ENCODE results near the gene RTKN. TPM values are rescaled to one million over a fixed set of nuclear protein-coding genes. Genes with fewer than 3 reads are reported as not detected.

RTKN gene
- total RNA-seq, 1 experiment from 2014 or later, result 94.0 TPM

DNA sequence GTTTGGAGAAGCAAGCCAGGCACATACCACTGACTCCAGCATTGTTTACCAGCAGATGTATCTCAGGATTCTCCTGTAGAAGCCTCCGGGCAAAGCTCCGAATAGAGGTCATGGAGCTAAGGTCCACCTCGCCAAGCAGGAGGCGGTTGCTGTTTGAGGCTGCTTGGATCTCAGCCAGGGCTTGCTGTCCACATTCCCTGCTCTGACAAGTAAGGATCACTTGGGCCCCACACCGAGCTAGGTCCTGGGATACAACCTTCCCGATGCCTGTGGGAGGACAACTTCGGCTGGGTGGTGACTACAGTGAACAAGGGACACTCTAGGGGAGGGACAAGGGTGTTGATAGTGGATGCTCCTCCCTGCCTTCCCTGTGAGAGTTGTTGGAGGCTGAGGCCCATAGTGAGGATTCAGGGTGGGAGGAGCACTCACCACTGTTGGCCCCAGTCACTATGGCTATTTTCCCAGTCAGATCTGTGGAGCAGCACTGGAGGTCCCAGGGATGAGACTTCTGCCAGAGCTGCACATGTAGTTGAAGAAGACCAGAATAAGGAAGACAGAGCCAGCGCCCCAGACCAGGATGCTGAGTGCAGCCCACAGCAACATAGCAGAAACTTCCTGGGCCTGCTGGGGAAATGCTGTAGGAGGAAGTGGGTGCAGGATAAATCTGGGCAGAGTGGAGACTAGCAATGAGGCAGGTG is 28.6 kb downstream of the RTKN start:
- H3K9me3 ChIP-seq (ENCODE audit: control insufficient read depth in 1 of 2, insufficient read depth in 1 of 2, low read depth in 1 of 2, low read length in 2 of 2), result no peaks in the 10 kb centered on the region
- H3K27ac ChIP-seq (ENCODE audit: low read depth, low read length), result no peak overlapping the region
- ChIA-PET RAD21 (ENCODE audit: low non-redundant PET in 1 of 2, low total read pairs in 2 of 2, uncharacterized antibody in 2 of 2, unreplicated experiment in 2 of 2) (no interaction called here), CTCF (interaction anchor here (0.7 kb wide), 1 partner anchor 21 kb away, joined by 3 read pairs; no protein-coding TSS in a partner anchor), POLR2A (no interaction called here)
- TF ChIP-seq, protein P1, sequence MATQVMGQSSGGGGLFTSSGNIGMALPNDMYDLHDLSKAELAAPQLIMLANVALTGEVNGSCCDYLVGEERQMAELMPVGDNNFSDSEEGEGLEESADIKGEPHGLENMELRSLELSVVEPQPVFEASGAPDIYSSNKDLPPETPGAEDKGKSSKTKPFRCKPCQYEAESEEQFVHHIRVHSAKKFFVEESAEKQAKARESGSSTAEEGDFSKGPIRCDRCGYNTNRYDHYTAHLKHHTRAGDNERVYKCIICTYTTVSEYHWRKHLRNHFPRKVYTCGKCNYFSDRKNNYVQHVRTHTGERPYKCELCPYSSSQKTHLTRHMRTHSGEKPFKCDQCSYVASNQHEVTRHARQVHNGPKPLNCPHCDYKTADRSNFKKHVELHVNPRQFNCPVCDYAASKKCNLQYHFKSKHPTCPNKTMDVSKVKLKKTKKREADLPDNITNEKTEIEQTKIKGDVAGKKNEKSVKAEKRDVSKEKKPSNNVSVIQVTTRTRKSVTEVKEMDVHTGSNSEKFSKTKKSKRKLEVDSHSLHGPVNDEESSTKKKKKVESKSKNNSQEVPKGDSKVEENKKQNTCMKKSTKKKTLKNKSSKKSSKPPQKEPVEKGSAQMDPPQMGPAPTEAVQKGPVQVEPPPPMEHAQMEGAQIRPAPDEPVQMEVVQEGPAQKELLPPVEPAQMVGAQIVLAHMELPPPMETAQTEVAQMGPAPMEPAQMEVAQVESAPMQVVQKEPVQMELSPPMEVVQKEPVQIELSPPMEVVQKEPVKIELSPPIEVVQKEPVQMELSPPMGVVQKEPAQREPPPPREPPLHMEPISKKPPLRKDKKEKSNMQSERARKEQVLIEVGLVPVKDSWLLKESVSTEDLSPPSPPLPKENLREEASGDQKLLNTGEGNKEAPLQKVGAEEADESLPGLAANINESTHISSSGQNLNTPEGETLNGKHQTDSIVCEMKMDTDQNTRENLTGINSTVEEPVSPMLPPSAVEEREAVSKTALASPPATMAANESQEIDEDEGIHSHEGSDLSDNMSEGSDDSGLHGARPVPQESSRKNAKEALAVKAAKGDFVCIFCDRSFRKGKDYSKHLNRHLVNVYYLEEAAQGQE (IDR thresholded peaks at IDR 0.05; ENCODE audit: low read depth), result no peak
- intact Hi-C loops (cut with micrococcal nuclease), result no loop called here
- no peaks in the 10 kb centered on the region for H3K36me3 ChIP-seq (ENCODE audit: control insufficient read depth in 1 of 2, insufficient read depth in 2 of 2, low read length in 2 of 2)
- no peaks in the 10 kb centered on the region for H4K20me1 ChIP-seq (ENCODE audit: insufficient read depth)
- no peaks in the 10 kb centered on the region for H3K79me2 ChIP-seq (ENCODE audit: insufficient read depth, low read length)
- no peak overlapping the region for H3K4me2 ChIP-seq (ENCODE audit: low read length)
- no peak overlapping the region for H3K9ac ChIP-seq (ENCODE audit: low read length)
- no peak overlapping the region for H3K4me3 ChIP-seq (replicated peaks in 1 of 2; ENCODE audit: low read depth in 1 of 2, low read length in 2 of 2)
- no peaks in the 10 kb centered on the region for H3K27me3 ChIP-seq (ENCODE audit: insufficient read depth, low read length)
- no peaks in the 10 kb centered on the region for H3K9me2 ChIP-seq (ENCODE audit: insufficient read depth)
- no TSS peak for BruUV-seq (replicated peaks)
- DNase-seq (ENCODE audit: low read depth, low spot score) (no peak), ATAC-seq (no peak)
- H2AFZ ChIP-seq (ENCODE audit: low read depth, low read length, poor library complexity, severe bottlenecking), result no peak overlapping the region
- H3K4me1 ChIP-seq (ENCODE audit: control insufficient read depth in 1 of 2, insufficient read depth in 2 of 2, low read length in 2 of 2), result no peaks in the 10 kb centered on the region

DNA sequence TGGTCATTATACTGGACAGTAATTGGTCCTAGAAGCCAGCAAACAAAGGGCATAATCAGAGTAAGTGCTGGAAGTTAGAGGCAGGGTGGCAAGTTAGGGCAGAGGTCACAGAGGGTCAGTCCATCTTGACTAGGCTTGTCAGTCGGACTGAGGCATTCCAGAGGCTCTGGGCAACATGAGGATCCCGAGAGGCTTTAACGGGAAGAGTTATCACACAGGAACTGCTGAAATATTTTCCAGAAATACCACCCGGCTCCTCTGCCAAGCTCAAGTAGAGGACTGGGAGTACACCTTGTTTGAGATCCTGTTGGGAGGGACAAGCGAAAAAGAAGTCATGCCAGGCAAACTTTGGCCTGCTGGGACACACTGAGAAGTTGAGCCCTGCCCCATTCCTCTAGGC is 34.1 kb downstream of the RTKN start:
- no peak for ATAC-seq
- Histone ChIP-seq H3K9me2 (ENCODE audit: insufficient read depth) (no peaks in the 10 kb centered on the region), H3K27me3 (ENCODE audit: insufficient read depth, low read length) (no peaks in the 10 kb centered on the region), H3K79me2 (ENCODE audit: insufficient read depth, low read length) (no peaks in the 10 kb centered on the region), H3K4me2 (ENCODE audit: low read length) (no peak overlapping the region), H3K4me1 (ENCODE audit: control insufficient read depth in 1 of 2, insufficient read depth in 2 of 2, low read length in 2 of 2) (peaks cover 0 to 11% of the 10 kb centered on the region in 2 experiments; a peak in 2 of 4 replicates), H4K20me1 (ENCODE audit: insufficient read depth) (no peaks in the 10 kb centered on the region), H3K27ac (ENCODE audit: low read depth, low read length) (no peak overlapping the region), H3K36me3 (ENCODE audit: control insufficient read depth in 1 of 2, insufficient read depth in 2 of 2, low read length in 2 of 2) (no peaks in the 10 kb centered on the region), H3K4me3 (replicated peaks in 1 of 2; ENCODE audit: low read depth in 1 of 2, low read length in 2 of 2) (no peak overlapping the region), H2AFZ (ENCODE audit: low read depth, low read length, poor library complexity, severe bottlenecking) (no peak overlapping the region), H3K9ac (ENCODE audit: low read length) (no peak overlapping the region), H3K9me3 (ENCODE audit: control insufficient read depth in 1 of 2, insufficient read depth in 1 of 2, low read depth in 1 of 2, low read length in 2 of 2) (no peaks in the 10 kb centered on the region)
- intact Hi-C loops (cut with micrococcal nuclease), result no loop called here
- no peak for DNase-seq (ENCODE audit: low read depth, low spot score)
- ChIA-PET POLR2A (no interaction called here), RAD21 (ENCODE audit: low non-redundant PET in 1 of 2, low total read pairs in 2 of 2, uncharacterized antibody in 2 of 2, unreplicated experiment in 2 of 2) (no interaction called here), CTCF (no interaction called here)
- BruUV-seq (replicated peaks), result no TSS peak
- TF ChIP-seq CEBPB (IDR thresholded peaks at IDR 0.05; ENCODE audit: low read depth) (no peak), ELF1 (IDR thresholded peaks at IDR 0.05; ENCODE audit: borderline replicate concordance, low read depth) (no peak), SP1 (IDR thresholded peaks at IDR 0.05; ENCODE audit: low read depth) (no peak), EZH2 (IDR thresholded peaks at IDR 0.05) (no peak), TCF7L2 (IDR thresholded peaks at IDR 0.05; ENCODE audit: borderline replicate concordance, extremely low read depth, insufficient read depth, insufficient read length) (no peak), CBX3 (IDR thresholded peaks at IDR 0.05; ENCODE audit: low read depth) (no peak), POLR2AphosphoS5 (IDR thresholded peaks at IDR 0.05; ENCODE audit: low read depth, low read length) (no peak), EGR1 (IDR thresholded peaks at IDR 0.05; ENCODE audit: low read depth) (no peak), EZH2phosphoT487 (IDR thresholded peaks at IDR 0.05; ENCODE audit: borderline replicate concordance) (no peak)
- TF ChIP-seq, protein P2, sequence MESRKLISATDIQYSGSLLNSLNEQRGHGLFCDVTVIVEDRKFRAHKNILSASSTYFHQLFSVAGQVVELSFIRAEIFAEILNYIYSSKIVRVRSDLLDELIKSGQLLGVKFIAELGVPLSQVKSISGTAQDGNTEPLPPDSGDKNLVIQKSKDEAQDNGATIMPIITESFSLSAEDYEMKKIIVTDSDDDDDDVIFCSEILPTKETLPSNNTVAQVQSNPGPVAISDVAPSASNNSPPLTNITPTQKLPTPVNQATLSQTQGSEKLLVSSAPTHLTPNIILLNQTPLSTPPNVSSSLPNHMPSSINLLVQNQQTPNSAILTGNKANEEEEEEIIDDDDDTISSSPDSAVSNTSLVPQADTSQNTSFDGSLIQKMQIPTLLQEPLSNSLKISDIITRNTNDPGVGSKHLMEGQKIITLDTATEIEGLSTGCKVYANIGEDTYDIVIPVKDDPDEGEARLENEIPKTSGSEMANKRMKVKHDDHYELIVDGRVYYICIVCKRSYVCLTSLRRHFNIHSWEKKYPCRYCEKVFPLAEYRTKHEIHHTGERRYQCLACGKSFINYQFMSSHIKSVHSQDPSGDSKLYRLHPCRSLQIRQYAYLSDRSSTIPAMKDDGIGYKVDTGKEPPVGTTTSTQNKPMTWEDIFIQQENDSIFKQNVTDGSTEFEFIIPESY (IDR thresholded peaks at IDR 0.05; ENCODE audit: extremely low read depth, insufficient replicate concordance, low read length), result no peak
- TF ChIP-seq, protein P3, sequence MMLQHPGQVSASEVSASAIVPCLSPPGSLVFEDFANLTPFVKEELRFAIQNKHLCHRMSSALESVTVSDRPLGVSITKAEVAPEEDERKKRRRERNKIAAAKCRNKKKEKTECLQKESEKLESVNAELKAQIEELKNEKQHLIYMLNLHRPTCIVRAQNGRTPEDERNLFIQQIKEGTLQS (IDR thresholded peaks at IDR 0.05), result no peak
